Globus pallidus (tissue), 1 donor: ENCODE data around the gene ZBTB5.
"Not testable (repeated sequence)": the region's sequence is repeated elsewhere in the genome, so short reads cannot be mapped to it uniquely, and the experiment has no call there.

Experiments used
- DNase-seq: peaks from one replicate; pipeline ENCODE4 v3.0.0-alpha.2; 2015; ENCODE audit warnings: low spot score

ZBTB5 gene

DNA sequence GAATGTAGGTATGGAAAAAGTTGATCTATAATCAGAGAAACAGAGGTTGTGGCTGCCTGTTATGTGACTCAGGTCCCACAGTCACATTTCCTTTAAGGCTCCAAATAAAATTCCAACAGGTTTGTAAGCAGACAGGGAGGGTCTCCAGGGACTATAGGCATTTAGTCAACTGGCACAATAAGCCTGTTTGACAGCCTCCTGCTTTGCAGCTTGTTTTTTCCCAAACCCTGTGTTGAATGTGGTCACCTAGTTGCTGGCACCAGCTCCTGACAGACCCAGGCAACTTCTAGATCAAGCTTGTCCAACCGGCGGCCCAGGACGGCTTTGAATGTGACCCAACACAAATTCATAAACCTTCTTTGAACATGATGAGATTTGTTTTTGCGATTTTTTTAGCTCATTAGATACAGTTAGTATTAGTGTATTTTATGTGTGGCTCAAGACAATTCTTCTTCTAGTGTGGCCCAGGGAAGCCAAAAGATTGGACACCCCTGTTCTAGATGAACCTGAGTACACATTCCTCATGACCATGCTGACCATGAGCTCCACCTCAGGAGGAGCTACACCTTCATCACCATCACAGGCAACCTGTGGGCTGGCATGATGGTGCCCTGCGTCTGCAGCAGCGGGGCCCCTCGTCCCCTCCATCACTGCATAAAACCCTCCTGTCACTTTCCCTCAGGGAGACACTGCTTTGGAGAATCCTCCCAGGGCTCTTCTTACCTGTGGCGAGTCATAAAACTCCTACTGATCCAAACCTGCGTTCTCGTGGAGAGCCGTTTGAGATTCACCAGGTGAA lies 58.4 kb downstream of the ZBTB5 start:
- DNase-seq, result no peak

DNA sequence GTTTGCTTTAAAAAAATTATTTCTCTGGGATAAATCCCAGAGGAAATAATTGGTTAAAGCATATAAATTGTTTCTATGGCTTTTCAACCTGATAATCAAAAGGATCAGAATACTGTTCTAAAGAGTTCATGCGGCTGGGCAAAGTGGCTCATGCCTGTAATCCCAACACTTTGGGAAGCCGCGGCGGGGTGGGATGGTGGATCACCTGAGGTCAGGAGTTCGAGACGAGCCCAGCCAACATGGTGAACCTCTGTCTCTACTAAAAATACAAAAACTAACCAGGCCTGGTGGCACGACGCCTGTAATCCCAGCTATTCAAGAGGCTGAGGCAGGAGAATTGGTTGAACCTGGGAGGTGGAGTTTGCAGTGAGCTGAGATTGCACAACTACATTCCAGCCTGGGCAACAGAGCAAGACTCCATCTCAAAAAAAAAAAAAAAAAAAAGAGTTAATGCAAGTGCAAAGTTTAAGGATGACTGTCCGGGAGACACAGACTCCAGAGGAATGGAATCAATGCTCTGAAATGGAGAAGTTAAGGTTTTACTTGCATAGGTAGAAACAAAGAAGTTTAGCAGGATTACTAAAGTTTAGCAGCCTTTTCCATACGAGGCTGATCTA lies 59.4 kb downstream of the ZBTB5 start:
- no peak for DNase-seq

DNA sequence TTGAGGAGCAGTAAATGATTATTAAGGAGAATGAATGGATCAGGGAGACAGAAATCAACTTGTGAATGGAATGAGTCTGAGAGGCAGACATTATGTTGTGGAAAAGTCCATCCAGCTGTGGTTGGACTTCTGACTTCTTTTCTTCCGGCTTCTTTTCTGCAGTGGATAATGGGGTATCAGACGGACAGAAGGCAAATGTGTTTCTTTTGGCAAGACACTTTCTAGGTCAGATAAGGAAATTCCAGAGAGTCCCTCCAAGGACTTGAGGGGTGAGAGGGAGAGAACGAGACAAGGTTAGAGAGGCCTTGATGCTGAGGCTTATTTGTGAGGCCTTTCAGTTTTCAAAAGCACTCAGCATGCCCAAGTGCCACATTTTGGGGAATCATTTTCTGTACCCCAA lies 59.9 kb downstream of the ZBTB5 start:
- DNase-seq, result no peak

DNA sequence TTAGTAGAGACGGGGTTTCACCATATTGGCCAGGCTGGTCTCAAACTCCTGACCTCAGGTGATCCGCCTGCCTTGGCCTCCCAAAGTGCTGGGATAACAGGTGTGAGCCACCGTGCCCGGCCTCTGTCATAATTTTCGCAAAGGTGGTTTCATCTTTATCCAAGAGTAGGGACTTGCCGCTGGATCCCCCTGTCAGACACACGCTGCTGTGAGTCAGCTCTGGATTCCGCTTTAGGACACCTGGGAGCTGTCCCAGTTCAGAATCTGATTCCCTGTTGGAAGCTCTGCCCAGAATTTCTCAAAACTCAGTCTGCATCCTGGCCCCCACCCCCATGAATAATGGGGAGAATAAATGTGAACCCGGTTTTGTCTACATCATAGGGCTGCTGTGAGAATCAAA lies 60.7 kb downstream of the ZBTB5 start:
- no peak for DNase-seq

DNA sequence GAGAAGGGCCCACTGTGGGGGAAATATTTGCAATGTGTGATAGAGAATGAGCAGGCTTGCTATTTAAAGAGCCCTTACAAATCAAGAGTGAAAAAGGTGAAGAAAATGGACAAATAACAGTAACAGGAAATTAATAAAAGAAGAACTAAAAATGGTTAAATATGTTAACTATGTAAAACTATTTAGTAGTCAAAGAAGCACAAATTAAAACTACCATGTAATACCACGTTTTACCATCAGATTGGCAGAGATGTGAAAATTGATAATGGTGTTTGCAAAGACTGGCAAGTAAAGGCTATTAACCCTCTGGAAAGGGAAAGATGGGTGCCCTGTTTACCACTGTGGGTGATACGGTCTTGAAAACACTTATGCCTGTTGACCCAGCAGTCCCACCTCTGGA lies 65.9 kb downstream of the ZBTB5 start:
- DNase-seq, result no peak

DNA sequence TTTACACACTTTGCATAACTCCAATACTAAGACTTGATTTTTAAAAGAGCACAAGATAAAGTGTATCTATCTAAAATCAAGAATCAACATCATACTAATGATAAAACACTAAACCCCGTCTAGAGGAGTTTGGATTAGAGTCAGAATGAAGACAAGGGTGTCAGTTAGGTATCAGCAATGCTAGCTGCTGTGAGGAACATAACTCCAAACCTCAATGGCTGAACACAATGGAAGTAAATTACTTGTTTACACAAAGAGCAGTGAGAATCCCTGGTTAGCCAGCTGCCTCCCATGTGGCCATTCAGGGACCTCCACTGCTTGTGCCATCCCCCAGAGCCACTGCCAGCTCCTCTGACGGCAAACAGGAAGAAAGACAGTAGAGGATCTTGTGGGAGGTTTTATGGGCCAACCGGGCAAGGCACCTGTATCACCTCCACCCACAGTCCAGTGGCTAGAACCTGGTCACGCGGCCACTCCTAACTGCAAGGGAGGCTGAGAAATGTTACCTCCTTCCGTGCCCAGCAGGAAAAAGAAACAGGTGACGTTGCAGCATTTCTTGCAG lies 66.7 kb downstream of the ZBTB5 start:
- no peak for DNase-seq

DNA sequence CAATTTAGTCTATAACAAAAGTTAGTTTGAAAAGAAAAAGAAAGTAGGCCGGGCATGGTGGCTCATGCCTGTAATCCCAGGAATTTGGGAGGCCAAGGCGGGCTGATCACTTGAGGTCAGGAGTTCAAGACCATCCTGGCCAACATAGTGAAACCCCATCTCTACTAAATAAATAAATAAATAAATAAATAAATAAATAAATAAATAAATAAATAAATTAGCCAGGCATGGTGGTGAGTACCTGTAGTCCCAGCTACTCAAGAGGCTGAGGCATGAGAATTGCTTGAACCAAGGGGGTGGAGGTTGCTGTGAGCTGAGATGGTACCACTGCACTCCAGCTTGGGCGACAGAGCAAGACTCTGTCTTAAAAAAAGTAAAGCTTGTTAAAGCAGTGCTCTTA lies 67.3 kb downstream of the ZBTB5 start:
- DNase-seq, result not testable (repeated sequence)

DNA sequence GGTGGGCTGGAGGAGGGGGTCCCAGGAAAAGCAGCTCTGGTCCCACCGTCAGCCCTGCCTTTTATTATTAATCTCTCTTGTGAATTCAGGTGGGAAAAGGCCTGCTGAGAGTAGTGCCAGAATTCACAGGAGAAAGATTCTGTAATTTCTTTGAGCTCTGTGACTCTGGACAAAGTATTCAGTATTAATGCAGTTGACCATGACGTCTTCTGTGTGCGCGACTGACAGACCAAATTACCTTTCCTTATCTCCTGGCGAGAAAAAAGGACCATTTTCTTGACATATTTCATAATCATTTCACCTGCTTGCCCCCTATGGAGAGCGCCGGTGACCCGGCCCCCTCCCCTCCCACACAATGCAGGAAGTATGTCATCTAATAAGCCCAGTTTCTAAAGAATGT lies 69.6 kb downstream of the ZBTB5 start:
- no peak for DNase-seq

DNA sequence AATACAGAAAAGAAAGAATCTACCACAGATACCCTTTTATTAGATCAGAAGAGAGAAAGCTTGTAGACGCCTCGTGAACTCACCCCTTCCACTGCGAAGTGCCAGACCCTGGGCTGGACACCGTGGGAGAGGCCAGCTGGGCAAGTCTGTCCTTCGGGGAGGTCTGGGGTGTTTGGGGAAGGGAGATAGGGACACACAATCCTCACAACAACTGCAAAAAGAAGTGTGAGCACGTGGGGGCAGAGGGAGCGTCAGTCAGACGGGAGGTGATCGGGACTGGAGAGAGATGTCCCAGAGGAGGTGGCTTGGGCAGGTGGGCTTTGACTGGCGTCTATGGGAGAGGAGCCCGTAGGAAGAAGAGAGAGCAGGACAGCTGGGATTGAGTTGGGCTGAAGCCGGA lies 70.0 kb downstream of the ZBTB5 start:
- no peak for DNase-seq

DNA sequence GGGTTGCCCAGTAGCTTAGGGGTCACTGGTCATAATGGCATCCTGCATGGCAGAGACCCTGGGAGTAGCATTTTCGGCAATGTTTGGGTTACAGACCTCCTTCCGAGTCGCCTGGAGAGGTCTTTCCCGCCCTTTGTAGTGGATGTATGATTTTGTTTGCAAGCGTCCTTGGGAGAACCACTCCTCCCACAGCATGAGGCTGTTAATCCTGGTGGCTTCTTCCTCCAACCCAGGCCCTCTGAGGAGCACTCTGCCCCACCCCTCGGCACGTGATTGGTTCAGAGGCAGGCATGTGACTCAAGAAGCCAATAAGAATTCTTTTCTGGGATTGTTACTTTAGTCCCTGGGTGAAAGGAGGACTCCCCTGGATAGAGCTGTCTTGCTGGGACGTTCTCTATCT lies 73.0 kb downstream of the ZBTB5 start:
- DNase-seq, result no peak

DNA sequence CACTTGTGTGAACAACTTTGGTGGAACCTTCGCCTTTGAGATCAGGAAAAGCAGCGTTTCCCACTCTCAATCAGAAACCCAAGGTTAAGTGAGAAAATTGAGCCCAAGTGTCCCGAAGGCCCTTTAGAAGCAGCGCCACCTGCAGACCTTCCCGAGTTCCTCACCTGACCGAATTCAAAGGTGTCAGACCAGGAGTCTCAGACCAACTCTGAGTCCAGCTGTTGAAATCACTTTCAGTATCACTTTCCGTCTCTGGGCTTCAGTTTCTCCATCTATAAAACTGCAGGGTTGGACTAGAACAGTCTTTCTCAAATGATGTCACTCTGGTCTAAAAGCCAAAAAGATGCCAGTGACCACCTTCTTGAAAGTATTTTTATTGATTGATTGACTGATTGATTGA lies 74.5 kb downstream of the ZBTB5 start:
- DNase-seq, result no peak
